ENCODE data around the gene AP4B1. TPM values are rescaled to one million over a fixed set of nuclear protein-coding genes. Genes with fewer than 3 reads are reported as not detected.

AP4B1 gene
- total RNA-seq, 4 donors from 2014 or later, result 5.9 to 13.7 (median 6.0) TPM

GRCh38 chr1:113943028-113943811 is 38.6 kb upstream of the AP4B1 start:
- H3K36me3 ChIP-seq, result peaks cover 9 to 29% (median 24%) of the 10 kb centered on the region in 4 donors
- no peaks in the 10 kb centered on the region for H3K9me3 ChIP-seq
- no peaks in the 10 kb centered on the region for H3K27me3 ChIP-seq
- no peak for TF ChIP-seq POLR2AphosphoS5 (IDR thresholded peaks at IDR 0.05)
- TF ChIP-seq EP300 (IDR thresholded peaks at IDR 0.05), result no peak
- TF ChIP-seq, protein P1, sequence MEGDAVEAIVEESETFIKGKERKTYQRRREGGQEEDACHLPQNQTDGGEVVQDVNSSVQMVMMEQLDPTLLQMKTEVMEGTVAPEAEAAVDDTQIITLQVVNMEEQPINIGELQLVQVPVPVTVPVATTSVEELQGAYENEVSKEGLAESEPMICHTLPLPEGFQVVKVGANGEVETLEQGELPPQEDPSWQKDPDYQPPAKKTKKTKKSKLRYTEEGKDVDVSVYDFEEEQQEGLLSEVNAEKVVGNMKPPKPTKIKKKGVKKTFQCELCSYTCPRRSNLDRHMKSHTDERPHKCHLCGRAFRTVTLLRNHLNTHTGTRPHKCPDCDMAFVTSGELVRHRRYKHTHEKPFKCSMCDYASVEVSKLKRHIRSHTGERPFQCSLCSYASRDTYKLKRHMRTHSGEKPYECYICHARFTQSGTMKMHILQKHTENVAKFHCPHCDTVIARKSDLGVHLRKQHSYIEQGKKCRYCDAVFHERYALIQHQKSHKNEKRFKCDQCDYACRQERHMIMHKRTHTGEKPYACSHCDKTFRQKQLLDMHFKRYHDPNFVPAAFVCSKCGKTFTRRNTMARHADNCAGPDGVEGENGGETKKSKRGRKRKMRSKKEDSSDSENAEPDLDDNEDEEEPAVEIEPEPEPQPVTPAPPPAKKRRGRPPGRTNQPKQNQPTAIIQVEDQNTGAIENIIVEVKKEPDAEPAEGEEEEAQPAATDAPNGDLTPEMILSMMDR (IDR thresholded peaks at IDR 0.05), result no peak
- TF ChIP-seq POLR2A (IDR thresholded peaks at IDR 0.05; ENCODE audit: low read depth), result no peak
- intact Hi-C loops (cut with DNase I), result loop anchor here (10.0 kb wide), 1 partner anchor 108 kb away; no protein-coding TSS in a partner anchor
- peaks cover 25 to 64% (median 60%) of the 10 kb centered on the region in 4 donors for H3K4me1 ChIP-seq
- no peak overlapping the region for H3K4me3 ChIP-seq
- no peak overlapping the region for H3K27ac ChIP-seq (replicated peaks in 1 of 4)
- DNase-seq (ENCODE audit: extremely low spot score), result no peak

DNA sequence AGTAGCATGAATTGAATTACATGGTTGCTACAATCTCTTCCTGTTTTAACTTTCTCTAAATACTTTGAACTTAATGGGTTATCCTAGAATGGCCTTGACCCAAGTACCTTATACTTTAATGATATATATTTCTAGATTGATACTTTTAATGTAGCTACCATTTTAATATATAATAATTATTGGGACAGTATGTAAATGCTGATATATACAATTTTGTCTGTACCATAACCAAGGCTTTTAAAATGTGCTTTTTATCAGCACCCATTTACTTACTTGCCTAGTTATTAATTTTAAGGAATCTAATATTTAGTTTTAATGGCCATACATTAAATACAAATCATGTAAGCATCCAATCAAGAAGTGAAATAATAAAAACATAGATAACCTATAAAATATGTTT is 37.9 kb upstream of the AP4B1 start:
- no peaks in the 10 kb centered on the region for H3K27me3 ChIP-seq
- H3K4me3 ChIP-seq, result no peak overlapping the region
- H3K4me1 ChIP-seq, result peaks cover 21 to 64% (median 60%) of the 10 kb centered on the region in 4 donors
- intact Hi-C loops (cut with DNase I), result loop anchor here (10.0 kb wide), 1 partner anchor 108 kb away; no protein-coding TSS in a partner anchor
- H3K9me3 ChIP-seq, result no peaks in the 10 kb centered on the region
- H3K36me3 ChIP-seq, result peaks cover 9 to 29% (median 24%) of the 10 kb centered on the region in 4 donors
- no peak for TF ChIP-seq POLR2A (IDR thresholded peaks at IDR 0.05; ENCODE audit: low read depth)
- no peak for TF ChIP-seq EP300 (IDR thresholded peaks at IDR 0.05)
- TF ChIP-seq POLR2AphosphoS5 (IDR thresholded peaks at IDR 0.05), result no peak
- TF ChIP-seq, protein P1 (IDR thresholded peaks at IDR 0.05), result no peak
- no peak for DNase-seq (ENCODE audit: extremely low spot score)
- no peak overlapping the region for H3K27ac ChIP-seq (replicated peaks in 1 of 4)

- WGBS, result 83% methylated on average over 7 of the region's 7 CpGs
- no peaks in the 10 kb centered on the region for H3K27me3 ChIP-seq
- peaks cover 14 to 65% (median 56%) of the 10 kb centered on the region in 4 donors for H3K4me1 ChIP-seq
- DNase-seq (ENCODE audit: extremely low spot score), result no peak
- intact Hi-C loops (cut with DNase I), result loop anchor here (10.0 kb wide), 1 partner anchor 106 kb away; no protein-coding TSS in a partner anchor
- no peak overlapping the region for H3K27ac ChIP-seq (replicated peaks in 1 of 4)
- TF ChIP-seq EP300 (IDR thresholded peaks at IDR 0.05) (no peak), POLR2A (IDR thresholded peaks at IDR 0.05; ENCODE audit: low read depth) (no peak), POLR2AphosphoS5 (IDR thresholded peaks at IDR 0.05) (no peak)
- TF ChIP-seq, protein P1 (IDR thresholded peaks at IDR 0.05), result no peak
- H3K4me3 ChIP-seq, result no peak overlapping the region
- H3K9me3 ChIP-seq, result no peaks in the 10 kb centered on the region
- peaks cover 9 to 29% (median 24%) of the 10 kb centered on the region in 4 donors for H3K36me3 ChIP-seq
These were observed 36.6 kb upstream of the AP4B1 start for GRCh38 chr1:113941245-113941559.

GRCh38 chr1:113940365-113941244 is 36.0 kb upstream of the AP4B1 start:
- no peak for DNase-seq (ENCODE audit: extremely low spot score)
- Histone ChIP-seq H3K27ac (replicated peaks in 1 of 4) (no peak overlapping the region), H3K4me3 (no peak overlapping the region), H3K4me1 (peaks cover 14 to 60% (median 50%) of the 10 kb centered on the region in 4 donors), H3K27me3 (no peaks in the 10 kb centered on the region), H3K36me3 (peaks cover 9 to 29% (median 24%) of the 10 kb centered on the region in 4 donors), H3K9me3 (no peaks in the 10 kb centered on the region)
- intact Hi-C loops (cut with DNase I), result loop anchor here (10.0 kb wide), 1 partner anchor 106 kb away; no protein-coding TSS in a partner anchor
- 78% methylated on average over 16 of the region's 16 CpGs for WGBS
- TF ChIP-seq, protein P1 (IDR thresholded peaks at IDR 0.05), result no peak
- TF ChIP-seq POLR2AphosphoS5 (IDR thresholded peaks at IDR 0.05), result no peak
- TF ChIP-seq POLR2A (IDR thresholded peaks at IDR 0.05; ENCODE audit: low read depth), result no peak
- TF ChIP-seq EP300 (IDR thresholded peaks at IDR 0.05), result no peak

All from esophagus muscularis mucosa (tissue), 4 donors.